ENCODE data around the gene CEP78.

DNA sequence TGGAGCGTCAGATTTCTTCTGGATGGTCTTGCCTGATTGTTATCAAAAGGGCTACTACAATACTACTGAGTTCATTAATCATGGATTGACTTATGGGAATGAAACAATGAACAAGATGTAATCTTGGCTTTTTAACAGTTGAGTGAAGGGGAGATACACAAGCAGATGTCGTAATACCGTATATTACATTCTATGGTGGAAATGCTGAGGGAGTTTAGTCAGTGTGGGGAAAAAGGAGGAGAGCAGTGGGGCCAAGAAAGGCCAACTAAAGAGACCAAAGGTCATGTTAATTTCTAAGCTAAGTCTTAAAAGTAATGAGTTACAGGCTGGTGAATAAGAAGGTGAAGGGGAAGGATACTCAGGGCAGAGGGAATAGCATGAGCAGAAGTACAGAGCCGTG is 32.0 kb downstream of the CEP78 start:
- no peak for TF ChIP-seq POLR2A (IDR thresholded peaks at IDR 0.05)
- TF ChIP-seq EP300 (IDR thresholded peaks at IDR 0.05) = no peak
- TF ChIP-seq, protein P1, sequence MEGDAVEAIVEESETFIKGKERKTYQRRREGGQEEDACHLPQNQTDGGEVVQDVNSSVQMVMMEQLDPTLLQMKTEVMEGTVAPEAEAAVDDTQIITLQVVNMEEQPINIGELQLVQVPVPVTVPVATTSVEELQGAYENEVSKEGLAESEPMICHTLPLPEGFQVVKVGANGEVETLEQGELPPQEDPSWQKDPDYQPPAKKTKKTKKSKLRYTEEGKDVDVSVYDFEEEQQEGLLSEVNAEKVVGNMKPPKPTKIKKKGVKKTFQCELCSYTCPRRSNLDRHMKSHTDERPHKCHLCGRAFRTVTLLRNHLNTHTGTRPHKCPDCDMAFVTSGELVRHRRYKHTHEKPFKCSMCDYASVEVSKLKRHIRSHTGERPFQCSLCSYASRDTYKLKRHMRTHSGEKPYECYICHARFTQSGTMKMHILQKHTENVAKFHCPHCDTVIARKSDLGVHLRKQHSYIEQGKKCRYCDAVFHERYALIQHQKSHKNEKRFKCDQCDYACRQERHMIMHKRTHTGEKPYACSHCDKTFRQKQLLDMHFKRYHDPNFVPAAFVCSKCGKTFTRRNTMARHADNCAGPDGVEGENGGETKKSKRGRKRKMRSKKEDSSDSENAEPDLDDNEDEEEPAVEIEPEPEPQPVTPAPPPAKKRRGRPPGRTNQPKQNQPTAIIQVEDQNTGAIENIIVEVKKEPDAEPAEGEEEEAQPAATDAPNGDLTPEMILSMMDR (IDR thresholded peaks at IDR 0.05) = no peak
